CD14-positive monocyte (primary cell): ENCODE measurements around the gene NUP210. TPM values are rescaled to one million over a fixed set of nuclear protein-coding genes. Genes with fewer than 3 reads are reported as not detected.
A peak's percentile ranks its signal among the peaks of the same experiment; 100 is the strongest.

Experiments used
- DNase-seq, 3 donors: peaks; one replicate each; pipeline ENCODE4 v3.0.0-alpha.2; 2011 to 2022
- H2AFZ ChIP-seq: 2 replicates; pipeline ENCODE4 v1.6.0; 2012; ENCODE audit warnings: mild to moderate bottlenecking, low read depth, low read length, inconsistent platforms; ENCODE audit not compliant: insufficient read depth, poor library complexity, severe bottlenecking
- H3K27ac ChIP-seq, 2 donors: 1 replicate in 1 of 2; 2 replicates in 1 of 2; pipeline ENCODE4 v1.5.1; 2012 to 2013; ENCODE audit warnings: low read length in 2 of 2, control low read depth in 1 of 2, inconsistent platforms in 1 of 2, low read depth in 1 of 2, mild to moderate bottlenecking in 1 of 2
- H3K27me3 ChIP-seq, 2 donors: one replicate each; pipeline versions ENCODE4 v1.6.0 to v1.6.1; 2011 to 2013; ENCODE audit warnings: low read length in 2 of 2; ENCODE audit not compliant: control insufficient read depth in 2 of 2, insufficient read depth in 2 of 2
- H3K36me3 ChIP-seq, 2 donors: replicated peaks in 1 of 2; 1 replicate in 1 of 2; 2 replicates in 1 of 2; pipeline versions ENCODE4 v1.5.1 to v1.6.1; 2012 to 2013; ENCODE audit warnings: low read length in 2 of 2, control low read depth in 1 of 2, inconsistent platforms in 1 of 2, mild to moderate bottlenecking in 1 of 2; ENCODE audit not compliant: insufficient read depth in 2 of 2, control insufficient read depth in 1 of 2
- H3K4me1 ChIP-seq, 2 donors: 1 replicate in 1 of 2; 2 replicates in 1 of 2; pipeline versions ENCODE4 v1.5.1 to v1.6.1; 2012 to 2013; ENCODE audit warnings: low read length in 2 of 2, control low read depth in 1 of 2, inconsistent platforms in 1 of 2, mild to moderate bottlenecking in 1 of 2, moderate library complexity in 1 of 2; ENCODE audit not compliant: insufficient read depth in 2 of 2, control insufficient read depth in 1 of 2
- H3K4me2 ChIP-seq: replicated peaks from 2 replicates; pipeline ENCODE3; 2012; ENCODE audit warnings: low read length, moderate library complexity, mild to moderate bottlenecking; ENCODE audit not compliant: poor library complexity, severe bottlenecking; ENCODE audit errors: extremely low read depth
- H3K4me3 ChIP-seq, 3 experiments: fragments of 200-600 bp in 1 of 3; sonication (generic) in 1 of 3; replicated peaks in 1 of 3; 1 replicate in 2 of 3; 2 replicates in 1 of 3; pipeline ENCODE4 v1.5.1; 2011 to 2013; ENCODE audit warnings: low read length in 3 of 3, mild to moderate bottlenecking in 3 of 3, control low read depth in 2 of 3, low read depth in 2 of 3, inconsistent platforms in 1 of 3, moderate library complexity in 1 of 3
- H3K79me2 ChIP-seq: 2 replicates; pipeline ENCODE4 v1.6.0; 2012; ENCODE audit warnings: mild to moderate bottlenecking, control low read depth, inconsistent platforms, low read length, moderate library complexity; ENCODE audit not compliant: insufficient read depth
- H3K9ac ChIP-seq: 2 replicates; pipeline ENCODE4 v1.6.0; 2017; ENCODE audit warnings: low read length, mild to moderate bottlenecking; ENCODE audit not compliant: insufficient read depth, poor library complexity, severe bottlenecking
- H3K9me3 ChIP-seq, 2 donors: replicated peaks in 1 of 2; 1 replicate in 1 of 2; 2 replicates in 1 of 2; pipeline versions ENCODE4 v1.5.1 to v1.6.1; 2012 to 2013; ENCODE audit warnings: low read length in 2 of 2, control low read depth in 1 of 2; ENCODE audit not compliant: control insufficient read depth in 1 of 2, insufficient read depth in 1 of 2
- H4K20me1 ChIP-seq: 2 replicates; pipeline ENCODE4 v1.6.0; 2012; ENCODE audit warnings: mild to moderate bottlenecking, low read length, control low read depth, moderate library complexity; ENCODE audit not compliant: insufficient read depth
- H3K27ac Mint-ChIP-seq, 7 donors: one replicate each; pipeline ENCODE4 v1.8.0; 2020; ENCODE audit warnings: mild to moderate bottlenecking in 7 of 7, mixed read lengths in 7 of 7, moderate library complexity in 6 of 7, inconsistent platforms in 2 of 7
- H3K27me3 Mint-ChIP-seq, 3 donors: one replicate each; pipeline ENCODE4 v1.8.0; 2021 to 2022; ENCODE audit warnings: low read depth in 3 of 3, mild to moderate bottlenecking in 3 of 3, mixed read lengths in 3 of 3, moderate library complexity in 3 of 3, inconsistent platforms in 1 of 3
- H3K36me3 Mint-ChIP-seq, 2 donors: one replicate each; pipeline ENCODE4 v1.8.0; 2020; ENCODE audit warnings: mixed read lengths in 2 of 2, inconsistent platforms in 1 of 2, mild to moderate bottlenecking in 1 of 2
- H3K4me1 Mint-ChIP-seq: one replicate; pipeline ENCODE4 v1.8.0; 2020; ENCODE audit warnings: mild to moderate bottlenecking, mixed read lengths
- H3K4me3 Mint-ChIP-seq, 2 donors: one replicate each; pipeline ENCODE4 v1.8.0; 2020; ENCODE audit warnings: mild to moderate bottlenecking in 2 of 2, mixed read lengths in 2 of 2, moderate library complexity in 1 of 2
- H3K9me3 Mint-ChIP-seq, 7 donors: one replicate each; pipeline ENCODE4 v1.8.0; 2020 to 2022; ENCODE audit warnings: mixed read lengths in 7 of 7, mild to moderate bottlenecking in 6 of 7, moderate library complexity in 6 of 7, inconsistent platforms in 2 of 7
- CTCF ChIP-seq: fragments of 200-600 bp; IDR thresholded peaks from one replicate; pipeline ENCODE4 v1.8.0; 2022; ENCODE audit warnings: antibody characterized with exemption, mild to moderate bottlenecking
- WGBS: methylation state at CpG from one replicate; pipeline ENCODE4 v1.1.5; 2013; ENCODE audit warnings: missing lambda C conversion rate; ENCODE audit not compliant: insufficient coverage; 5-methylcytosine and 5-hydroxymethylcytosine counted together
- intact Hi-C, 2 donors: fragments of 100-400 bp; cut with micrococcal nuclease; formaldehyde crosslinking; loops; one replicate each; pipeline versions ENCODE4 v1.15.0 to v1.15.1; 2023
- polyA plus RNA-seq, 3 donors: library from polyadenylated mRNA; depleted of rRNA in 1 of 3; unstranded in 2 of 3; stranded (reverse) in 1 of 3; fragments of 300-500 nt in 2 of 3; fragments of >200 nt in 1 of 3; fragmentation: Illumina TruSeq in 2 of 3; gene quantifications; 1 replicate in 2 of 3; 2 replicates in 1 of 3; pipeline ENCODE4 v1.2.3, GENCODE V29; 2012 to 2021

Gene NUP210
- polyA plus RNA-seq, 3 donors: 7.9 to 43.5 (median 13.0) TPM

- Histone ChIP-seq H3K9me3 (no peaks in the 10 kb centered on the region), H3K27me3 (no peaks in the 10 kb centered on the region), H3K4me2 (no peak overlapping the region), H3K36me3 (peaks cover 97 to 98% of the 10 kb centered on the region in 2 donors), H3K79me2 (no peaks in the 10 kb centered on the region), H2AFZ (no peak overlapping the region), H3K4me3 (no peak overlapping the region), H3K9ac (no peak overlapping the region), H3K27ac (peak overlapping the region in 1 of 2 donors; percentile 6), H4K20me1 (peaks cover 16% of the 10 kb centered on the region), H3K4me1 (no peaks in the 10 kb centered on the region)
- H3K4me3 Mint-ChIP-seq: no peak overlapping the region
- peaks cover 0 to 2% (median 0%) of the 10 kb centered on the region in 3 donors for H3K27me3 Mint-ChIP-seq
- peaks cover 43 to 65% of the 10 kb centered on the region in 2 donors for H3K36me3 Mint-ChIP-seq
- H3K27ac Mint-ChIP-seq: peak overlapping the region in 1 of 7 donors; percentile 34
- intact Hi-C loops: no loop called here
- no peak for DNase-seq
- no peaks in the 10 kb centered on the region for H3K4me1 Mint-ChIP-seq
- TF ChIP-seq CTCF: no peak
- H3K9me3 Mint-ChIP-seq: no peaks in the 10 kb centered on the region
- 97% methylated on average over 8 of the region's 14 CpGs for WGBS
These were observed 43.1 kb downstream of the NUP210 start for GRCh38 chr3:13377021-13377420.

GRCh38 chr3:13376091-13376490, 44.0 kb downstream of the NUP210 start:
- Mint-ChIP-seq H3K36me3 (peaks cover 34 to 56% of the 10 kb centered on the region in 2 donors), H3K4me1 (no peaks in the 10 kb centered on the region), H3K27me3 (peaks cover 0 to 2% (median 0%) of the 10 kb centered on the region in 3 donors), H3K4me3 (no peak overlapping the region), H3K27ac (peak overlapping the region in 3 of 7 donors; percentile 4 to 50 (median 9)), H3K9me3 (no peaks in the 10 kb centered on the region)
- intact Hi-C loops: no loop called here
- TF ChIP-seq CTCF: no peak
- Histone ChIP-seq H3K9me3 (no peaks in the 10 kb centered on the region), H3K4me3 (no peak overlapping the region), H4K20me1 (peaks cover 10% of the 10 kb centered on the region), H2AFZ (no peak overlapping the region), H3K79me2 (no peaks in the 10 kb centered on the region), H3K27ac (no peak overlapping the region), H3K27me3 (no peaks in the 10 kb centered on the region), H3K9ac (no peak overlapping the region), H3K4me1 (no peaks in the 10 kb centered on the region), H3K36me3 (peaks cover 97 to 98% of the 10 kb centered on the region in 2 donors), H3K4me2 (no peak overlapping the region)
- DNase-seq: no peak
- WGBS: 98% methylated on average over 9 of the region's 9 CpGs
